Stimulated activated CD4-positive, alpha-beta T cell treated with anti-CD3 and anti-CD28 coated beads, Interleukin-4, amount 100 ng/mL, for 1 hour (primary cell): Measurements from ENCODE around the gene BGN.

Source experiments
- DNase-seq: peaks from one replicate; pipeline ENCODE4 v3.0.0-alpha.2; 2020

BGN gene

GRCh38 chrX:153462291-153462690 lies 32.5 kb upstream of the BGN start:
- DNase-seq, result no peak

GRCh38 chrX:153463031-153463430 lies 31.7 kb upstream of the BGN start:
- no peak for DNase-seq

DNA sequence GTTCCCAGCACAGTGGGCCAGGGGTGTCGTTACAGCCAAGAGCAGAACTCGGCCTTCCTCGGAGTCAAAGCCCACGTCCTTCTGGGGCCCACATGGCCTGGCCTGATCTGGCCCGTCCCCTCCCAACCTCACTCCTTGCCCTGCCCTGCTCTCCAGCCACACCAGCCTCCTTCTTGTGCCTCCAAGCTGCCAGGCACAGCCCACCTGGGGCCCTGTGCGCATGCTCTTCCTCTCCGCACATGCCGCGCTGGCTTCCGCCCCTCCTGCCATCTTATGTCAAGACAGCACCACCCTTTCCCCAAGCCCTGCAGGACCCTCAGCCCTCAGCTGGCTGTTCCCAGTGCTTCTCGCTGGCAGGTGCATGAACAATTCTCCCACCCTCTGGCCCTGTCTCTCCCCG lies 31.2 kb upstream of the BGN start:
- no peak for DNase-seq

GRCh38 chrX:153464116-153464515 lies 30.7 kb upstream of the BGN start:
- no peak for DNase-seq

- DNase-seq, result no peak
Measured at GRCh38 chrX:153465691-153466380, 28.9 kb upstream of the BGN start.

DNA sequence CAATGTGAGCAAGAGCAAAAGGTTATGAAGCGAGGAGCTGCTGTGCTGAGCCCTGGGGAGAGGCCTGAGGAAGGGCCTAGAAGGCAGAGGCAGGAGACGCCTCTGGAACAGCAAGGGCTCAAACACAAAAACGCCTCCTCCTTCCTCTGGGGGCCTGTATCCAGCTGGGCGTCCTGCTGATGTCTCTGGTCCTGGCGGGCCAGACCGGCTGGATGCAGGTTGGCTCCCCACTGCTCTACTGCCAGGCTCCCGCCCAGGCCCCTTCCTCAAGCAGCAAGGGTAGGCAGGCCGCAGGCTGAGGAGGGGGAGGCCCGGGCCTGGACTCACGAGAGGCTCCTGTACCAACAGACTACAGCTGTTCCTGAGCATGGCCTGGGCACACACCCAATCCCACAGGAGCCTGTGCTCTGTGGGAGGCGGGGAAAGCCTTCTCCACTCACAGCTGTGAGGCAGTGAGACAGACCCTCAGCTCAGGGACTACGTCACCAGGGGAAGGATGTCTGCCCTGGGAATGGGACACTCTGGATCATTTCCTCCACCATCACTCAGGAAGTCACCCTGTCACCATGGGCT lies 26.7 kb upstream of the BGN start:
- no peak for DNase-seq

- DNase-seq, result peak; percentile 27
Measured at GRCh38 chrX:153469811-153470410, 24.9 kb upstream of the BGN start.

- DNase-seq, result peak; percentile 86
Measured at GRCh38 chrX:153470411-153471363, 24.1 kb upstream of the BGN start, which contains the start of gene HAUS7. HAUS7 (minus strand) TSS chrX:153470576; CDS start chrX:153470557, 19 bp downstream.

- no peak for DNase-seq
Measured at GRCh38 chrX:153471663-153472280, 23.0 kb upstream of the BGN start.

DNA sequence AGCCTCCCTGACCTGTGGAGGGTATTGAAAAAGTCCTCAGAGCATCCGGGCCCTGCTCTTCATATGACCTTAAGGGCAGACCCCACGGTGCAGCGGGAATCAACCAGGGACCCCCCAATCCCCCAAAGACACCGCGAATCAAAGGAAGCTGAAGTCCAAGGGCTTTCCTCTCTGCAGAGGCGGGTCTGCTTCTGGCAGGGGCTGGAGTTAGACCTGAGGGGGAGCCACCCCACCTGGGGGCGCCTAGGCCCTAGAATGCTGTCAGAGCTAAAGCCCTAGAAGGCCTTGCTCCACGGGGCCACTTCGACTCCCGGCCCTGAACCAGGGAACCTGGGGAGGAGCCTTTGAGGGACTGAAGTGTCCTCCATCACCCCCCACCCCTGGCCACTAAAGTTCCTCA lies 21.7 kb upstream of the BGN start:
- no peak for DNase-seq

GRCh38 chrX:153474266-153474665 lies 20.5 kb upstream of the BGN start:
- DNase-seq, result no peak

GRCh38 chrX:153474718-153475117 lies 20.1 kb upstream of the BGN start:
- peak; percentile 56 for DNase-seq

DNA sequence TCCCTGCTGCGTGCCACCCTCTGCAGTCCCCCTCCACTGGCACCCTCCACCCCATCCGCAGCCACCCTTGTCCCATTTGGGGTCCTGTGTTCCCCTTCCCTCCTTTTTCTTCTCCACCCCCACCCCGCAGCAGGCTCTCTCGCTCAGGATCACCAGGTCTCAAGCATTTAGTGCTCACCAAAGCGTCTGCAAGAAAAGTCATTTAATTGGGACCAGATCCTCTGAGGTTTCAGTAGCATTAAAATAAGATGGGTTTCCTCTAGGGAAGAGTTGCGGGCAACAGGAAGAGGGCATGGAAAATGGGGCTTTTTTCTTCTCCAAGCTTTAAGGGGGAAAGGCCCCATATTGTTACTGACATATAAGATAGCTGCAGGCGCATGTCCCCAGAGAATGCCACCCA lies 19.5 kb upstream of the BGN start:
- no peak for DNase-seq

DNA sequence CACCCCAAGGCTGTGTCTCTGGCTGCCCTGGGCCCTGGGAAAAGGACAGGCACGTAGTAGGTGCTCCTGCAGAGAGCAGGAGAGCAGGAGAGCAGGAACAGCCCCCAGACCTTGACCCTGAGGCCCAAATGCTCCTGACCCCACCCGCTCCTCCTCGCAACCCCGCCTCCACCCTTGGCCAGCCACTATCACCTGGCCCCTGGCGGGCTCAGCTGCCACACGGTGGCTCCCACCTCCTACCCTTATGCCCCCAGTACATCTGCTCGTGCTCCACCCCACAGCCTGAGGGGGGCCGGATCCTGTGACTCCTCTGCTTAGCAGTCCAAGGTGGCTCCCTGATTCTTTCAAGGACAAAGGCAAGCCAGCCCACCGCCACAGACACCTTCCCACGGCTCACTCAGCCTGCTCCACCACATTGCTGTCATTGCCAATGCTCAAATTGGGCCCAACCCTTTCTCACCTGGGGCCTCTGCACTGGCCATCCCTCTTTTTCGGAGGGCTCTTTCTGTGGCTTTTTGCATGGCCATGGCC lies 19.0 kb upstream of the BGN start:
- no peak for DNase-seq

GRCh38 chrX:153476666-153477363 lies 18.0 kb upstream of the BGN start:
- DNase-seq, result no peak

DNA sequence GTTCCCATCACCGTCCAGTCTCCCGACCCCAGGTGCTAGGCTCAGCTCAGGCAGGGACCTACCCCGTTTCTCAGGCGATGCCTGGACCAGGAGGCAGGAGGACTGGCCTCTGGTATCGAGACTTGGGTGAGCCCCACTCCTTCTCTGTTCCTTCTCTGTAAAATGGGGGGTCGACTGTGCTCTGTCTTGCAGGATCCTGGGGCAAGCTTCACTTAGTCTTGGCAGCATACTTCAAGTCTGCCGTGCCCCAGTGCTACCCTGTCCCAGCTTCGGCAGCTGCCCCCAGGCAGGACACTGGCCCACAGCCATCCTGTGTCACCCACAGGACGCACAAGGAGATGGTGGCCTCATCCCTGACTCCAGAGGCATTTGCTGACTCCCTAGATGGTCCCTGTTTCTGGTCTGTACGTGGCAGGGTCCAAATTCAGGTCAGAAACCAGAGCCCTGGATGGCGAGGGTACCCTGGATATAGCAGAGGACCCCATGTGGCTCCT lies 17.4 kb upstream of the BGN start:
- DNase-seq, result no peak

- DNase-seq, result no peak
Measured at GRCh38 chrX:153477901-153478300, 16.9 kb upstream of the BGN start.

DNA sequence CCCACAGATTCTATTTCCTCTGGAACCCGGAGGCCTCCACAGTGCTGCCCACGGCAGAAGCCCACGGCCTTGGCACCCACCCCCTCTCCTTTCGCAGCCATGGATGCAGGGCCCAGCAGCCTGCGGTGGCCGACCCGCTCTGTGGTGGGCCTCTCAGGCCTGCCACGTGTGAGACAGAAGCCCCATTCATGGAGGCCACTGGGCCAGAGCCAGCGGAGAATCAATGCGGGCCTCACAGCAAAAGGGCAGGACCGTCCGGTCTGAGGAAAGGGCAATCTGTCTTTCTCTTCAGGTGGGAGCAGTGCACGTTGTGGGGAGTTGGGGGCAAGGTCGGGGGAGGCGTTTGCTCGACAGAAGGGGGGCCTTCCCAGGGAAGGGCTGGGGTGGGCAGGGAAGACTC lies 16.0 kb upstream of the BGN start:
- DNase-seq, result no peak

DNA sequence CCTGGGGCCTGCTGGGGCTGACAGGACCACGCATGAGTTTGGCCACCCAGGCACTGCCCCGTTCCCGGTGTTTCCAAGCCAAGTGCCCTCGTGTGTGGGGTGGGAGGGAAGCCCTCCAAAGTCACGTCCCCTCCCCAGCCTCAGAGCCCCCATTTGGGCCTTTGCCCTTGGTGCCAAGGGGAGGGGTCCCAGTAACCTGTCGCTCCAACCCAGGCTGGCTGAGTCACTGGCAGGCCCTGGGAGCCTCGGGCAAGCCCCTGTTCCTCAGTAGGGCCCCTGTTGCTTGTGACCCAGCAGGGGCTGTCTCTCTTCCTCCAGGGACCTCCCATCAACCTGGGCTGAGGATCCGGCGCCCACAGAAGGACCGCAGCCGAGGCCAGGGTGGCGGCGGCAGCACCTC lies 13.7 kb upstream of the BGN start:
- no peak for DNase-seq

DNA sequence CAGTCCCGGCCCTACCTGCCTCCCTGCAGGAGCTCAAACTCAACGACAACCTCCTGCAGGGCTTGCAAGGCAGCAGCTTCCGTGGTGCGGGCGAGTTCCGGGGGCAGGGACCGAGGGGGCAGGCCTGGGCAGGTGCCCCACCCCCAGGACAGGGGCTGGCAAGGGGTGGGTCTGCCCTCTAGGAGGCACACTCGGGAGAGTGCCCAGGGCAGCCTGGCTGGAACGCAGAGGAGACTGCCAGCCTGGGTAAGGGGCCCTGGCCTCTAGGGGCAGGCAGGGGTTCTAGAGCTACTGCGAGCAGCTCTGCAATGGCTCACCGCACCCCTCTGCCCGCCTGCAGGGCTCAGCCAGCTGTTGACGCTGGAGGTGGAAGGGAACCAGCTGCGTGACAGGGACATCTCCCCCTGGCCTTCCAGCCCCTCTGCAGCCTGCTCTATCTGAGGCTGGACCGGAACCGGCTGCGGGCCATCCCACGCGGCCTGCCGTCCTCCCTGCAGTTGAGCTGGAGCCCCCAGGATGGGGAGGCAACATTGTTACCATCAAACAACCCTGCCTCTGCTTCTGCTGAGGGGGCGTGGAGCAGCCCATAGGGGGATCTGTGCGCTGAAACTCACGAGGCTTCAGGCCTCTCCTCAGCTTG lies 12.3 kb upstream of the BGN start:
- DNase-seq, result no peak

GRCh38 chrX:153485396-153486080 lies 9.2 kb upstream of the BGN start:
- no peak for DNase-seq
